Retina (tissue), 1 donor: Measurements from ENCODE around the gene ADORA3.

Experiments used
- DNase-seq: peaks from one replicate; pipeline ENCODE4 v3.0.0-alpha.2; 2016

Gene ADORA3

GRCh38 chr1:111474106-111474505, 29.3 kb downstream of the ADORA3 start:
- no peak for DNase-seq

- no peak for DNase-seq
Measured at GRCh38 chr1:111471538-111471937, 31.9 kb downstream of the ADORA3 start.

- DNase-seq = no peak
Measured at GRCh38 chr1:111471012-111471411, 32.4 kb downstream of the ADORA3 start.

- no peak for DNase-seq
Measured at GRCh38 chr1:111470596-111470995, 32.8 kb downstream of the ADORA3 start.

GRCh38 chr1:111469539-111469938, 33.9 kb downstream of the ADORA3 start:
- no peak for DNase-seq

- DNase-seq = no peak
Measured at GRCh38 chr1:111468717-111469100, 34.7 kb downstream of the ADORA3 start.

- no peak for DNase-seq
Measured at GRCh38 chr1:111467865-111468716, 35.3 kb downstream of the ADORA3 start.

- DNase-seq = no peak
Measured at GRCh38 chr1:111466480-111466879, 37.0 kb downstream of the ADORA3 start.

GRCh38 chr1:111465754-111466153, 37.7 kb downstream of the ADORA3 start:
- no peak for DNase-seq

GRCh38 chr1:111463029-111463683, 40.3 kb downstream of the ADORA3 start:
- no peak for DNase-seq

- DNase-seq = no peak
Measured at GRCh38 chr1:111462370-111463028, 40.9 kb downstream of the ADORA3 start.

GRCh38 chr1:111461765-111462164, 41.7 kb downstream of the ADORA3 start:
- DNase-seq = no peak

GRCh38 chr1:111455642-111456031, 47.8 kb downstream of the ADORA3 start:
- DNase-seq = no peak

GRCh38 chr1:111454859-111455641, 48.4 kb downstream of the ADORA3 start:
- no peak for DNase-seq

- no peak for DNase-seq
Measured at GRCh38 chr1:111453706-111454105, 49.7 kb downstream of the ADORA3 start.

- no peak for DNase-seq
Measured at GRCh38 chr1:111452581-111452980, 50.9 kb downstream of the ADORA3 start.

GRCh38 chr1:111450185-111450584, 53.2 kb downstream of the ADORA3 start:
- DNase-seq = no peak

- no peak for DNase-seq
Measured at GRCh38 chr1:111449703-111450017, 53.8 kb downstream of the ADORA3 start.
